ENCODE data around the gene ATAD3C.
A peak's percentile ranks its signal among the peaks of the same experiment; 100 is the strongest.
"Not testable (repeated sequence)": the region's sequence is repeated elsewhere in the genome, so short reads cannot be mapped to it uniquely, and the experiment has no call there.

Gene ATAD3C

GRCh38 chr1:1449099-1449739 lies at the start of gene ATAD3C:
TSS of gene ATAD3C (plus strand) at chr1:1449689. CDS start at chr1:1450684, 995 bp downstream.
- no peak for DNase-seq

- no peak for DNase-seq
Observed at GRCh38 chr1:1399872-1400575, 49.5 kb upstream of the ATAD3C start.

GRCh38 chr1:1400576-1401456 lies 48.7 kb upstream of the ATAD3C start:
- DNase-seq, result no peak

- no peak for DNase-seq
Observed at GRCh38 chr1:1401457-1402010, 48.0 kb upstream of the ATAD3C start.

GRCh38 chr1:1402072-1402900 lies 47.2 kb upstream of the ATAD3C start:
- no peak for DNase-seq

- not testable (repeated sequence) for DNase-seq
Observed at GRCh38 chr1:1402901-1403392, 46.5 kb upstream of the ATAD3C start.

- DNase-seq, result no peak
Observed at GRCh38 chr1:1403653-1404052, 45.8 kb upstream of the ATAD3C start.

- DNase-seq, result no peak
Observed at GRCh38 chr1:1406101-1406820, 43.2 kb upstream of the ATAD3C start.

- peak; percentile 22 for DNase-seq
Observed at GRCh38 chr1:1406821-1407635, 42.5 kb upstream of the ATAD3C start, which contains the start of gene MRPL20. TSS of gene MRPL20 (minus strand) at chr1:1407293. CDS start at chr1:1407217, 76 bp downstream.

GRCh38 chr1:1407636-1408318 lies 41.7 kb upstream of the ATAD3C start:
- DNase-seq, result no peak

GRCh38 chr1:1410238-1410637 lies 39.3 kb upstream of the ATAD3C start:
- not testable (repeated sequence) for DNase-seq

GRCh38 chr1:1411626-1412025 lies 37.9 kb upstream of the ATAD3C start:
- DNase-seq, result no peak

GRCh38 chr1:1412311-1412902 lies 37.1 kb upstream of the ATAD3C start:
- DNase-seq, result not testable (repeated sequence)

- DNase-seq, result no peak
Observed at GRCh38 chr1:1415751-1416150, 33.7 kb upstream of the ATAD3C start.

GRCh38 chr1:1417396-1417795 lies 32.1 kb upstream of the ATAD3C start:
- DNase-seq, result not testable (repeated sequence)

GRCh38 chr1:1417825-1418463 lies 31.5 kb upstream of the ATAD3C start:
- DNase-seq, result not testable (repeated sequence)

GRCh38 chr1:1418464-1419362 lies 30.8 kb upstream of the ATAD3C start:
- no peak for DNase-seq

GRCh38 chr1:1419363-1419812 lies 30.1 kb upstream of the ATAD3C start:
- no peak for DNase-seq

Measured in NCI-H748 treated with DMSO at 0.1 percent for 48 hours (cell line).